HEK293 (cell line): ENCODE measurements around the gene HEATR3.

Source experiments
- GLI4 ChIP-seq: fragments of 450-650 bp; formaldehyde crosslinking; IDR thresholded peaks from 2 replicates; pipeline ENCODE4 v1.5.1; 2016; ENCODE audit warnings: missing biosample characterization, missing genetic modification characterization
- MYNN ChIP-seq: fragments of 450-650 bp; formaldehyde crosslinking; IDR thresholded peaks from 2 replicates; pipeline ENCODE4 v1.5.1; 2016; ENCODE audit warnings: missing biosample characterization, missing genetic modification characterization, borderline replicate concordance
- PBX3 ChIP-seq: sonication (generic); formaldehyde crosslinking; IDR thresholded peaks from 2 replicates; pipeline ENCODE4 v1.8.1; 2022; ENCODE audit warnings: mild to moderate bottlenecking, moderate library complexity, missing genetic modification reagents
- ZBTB21 ChIP-seq: fragments of 450-650 bp; formaldehyde crosslinking; IDR thresholded peaks from 2 replicates; pipeline ENCODE4 v1.5.1; 2017; ENCODE audit warnings: missing biosample characterization, missing genetic modification characterization
- ZNF121 ChIP-seq: fragments of 450-650 bp; formaldehyde crosslinking; IDR thresholded peaks from 2 replicates; pipeline ENCODE4 v1.5.1; 2016; ENCODE audit warnings: missing biosample characterization, missing genetic modification characterization
- ZNF138 ChIP-seq: fragments of 450-650 bp; formaldehyde crosslinking; IDR thresholded peaks from 2 replicates; pipeline ENCODE4 v1.5.1; 2016; ENCODE audit warnings: missing biosample characterization, missing genetic modification characterization, borderline replicate concordance
- ZNF157 ChIP-seq: fragments of 450-650 bp; formaldehyde crosslinking; IDR thresholded peaks from 2 replicates; pipeline ENCODE4 v1.5.1; 2016; ENCODE audit warnings: missing biosample characterization, missing genetic modification characterization
- ZNF169 ChIP-seq: fragments of 450-650 bp; formaldehyde crosslinking; IDR thresholded peaks from 2 replicates; pipeline ENCODE4 v1.5.1; 2016; ENCODE audit warnings: missing biosample characterization, missing genetic modification characterization
- ZNF629 ChIP-seq: fragments of 450-650 bp; formaldehyde crosslinking; IDR thresholded peaks from 2 replicates; pipeline ENCODE4 v1.5.1; 2017; ENCODE audit warnings: missing biosample characterization, missing genetic modification characterization
- TF ChIP-seq, protein P1 (sequence below): fragments of 450-650 bp; formaldehyde crosslinking; IDR thresholded peaks from 2 replicates; pipeline ENCODE4 v1.5.1; 2016; ENCODE audit warnings: missing biosample characterization, missing genetic modification characterization

DNA sequence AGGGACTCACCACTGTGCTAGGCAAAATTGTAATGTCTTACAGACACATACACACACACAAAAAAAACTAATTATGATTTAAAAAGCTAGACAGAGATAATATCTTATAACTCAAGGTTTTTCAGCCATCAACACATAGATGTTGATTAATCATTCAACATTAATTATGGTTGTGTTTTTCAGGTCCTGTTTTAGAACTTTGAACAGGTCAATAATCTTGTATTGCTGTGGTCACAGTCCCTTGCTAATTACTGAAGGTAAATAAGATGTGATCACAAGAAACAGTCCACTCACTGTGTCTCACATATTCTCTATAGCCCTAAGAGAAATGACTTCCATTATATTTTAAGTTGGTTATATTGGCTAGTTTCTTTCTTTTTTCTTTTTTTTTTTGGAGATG lies 54.9 kb downstream of the HEATR3 start:
- TF ChIP-seq PBX3 (no peak), GLI4 (tag by site-specific recombination) (no peak), ZNF629 (tag by site-specific recombination) (no peak), ZNF157 (tag by site-specific recombination) (no peak), ZNF169 (no peak), ZNF138 (no peak), ZBTB21 (tag by site-specific recombination) (no peak), MYNN (tag by site-specific recombination) (no peak), ZNF121 (tag by site-specific recombination) (no peak)
- TF ChIP-seq, protein P1, sequence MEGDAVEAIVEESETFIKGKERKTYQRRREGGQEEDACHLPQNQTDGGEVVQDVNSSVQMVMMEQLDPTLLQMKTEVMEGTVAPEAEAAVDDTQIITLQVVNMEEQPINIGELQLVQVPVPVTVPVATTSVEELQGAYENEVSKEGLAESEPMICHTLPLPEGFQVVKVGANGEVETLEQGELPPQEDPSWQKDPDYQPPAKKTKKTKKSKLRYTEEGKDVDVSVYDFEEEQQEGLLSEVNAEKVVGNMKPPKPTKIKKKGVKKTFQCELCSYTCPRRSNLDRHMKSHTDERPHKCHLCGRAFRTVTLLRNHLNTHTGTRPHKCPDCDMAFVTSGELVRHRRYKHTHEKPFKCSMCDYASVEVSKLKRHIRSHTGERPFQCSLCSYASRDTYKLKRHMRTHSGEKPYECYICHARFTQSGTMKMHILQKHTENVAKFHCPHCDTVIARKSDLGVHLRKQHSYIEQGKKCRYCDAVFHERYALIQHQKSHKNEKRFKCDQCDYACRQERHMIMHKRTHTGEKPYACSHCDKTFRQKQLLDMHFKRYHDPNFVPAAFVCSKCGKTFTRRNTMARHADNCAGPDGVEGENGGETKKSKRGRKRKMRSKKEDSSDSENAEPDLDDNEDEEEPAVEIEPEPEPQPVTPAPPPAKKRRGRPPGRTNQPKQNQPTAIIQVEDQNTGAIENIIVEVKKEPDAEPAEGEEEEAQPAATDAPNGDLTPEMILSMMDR (tag by site-specific recombination): no peak
